Subcutaneous adipose tissue (tissue), 4 donors: Measurements from ENCODE around the gene RERG. TPM values are rescaled to one million over a fixed set of nuclear protein-coding genes. Genes with fewer than 3 reads are reported as not detected.

Source experiments
- total RNA-seq, 4 donors: library from RNA; depleted of rRNA; stranded (reverse); fragments of >200 nt; gene quantifications; one replicate each; pipeline ENCODE4 v1.1.0, GENCODE V29; 2016
- TF ChIP-seq, protein P1 (sequence below): fragments of 450-650 bp; IDR thresholded peaks from one replicate; pipeline ENCODE4 v1.5.1; 2016; ENCODE audit warnings: low read depth, mild to moderate bottlenecking, control low read depth, antibody characterized with exemption, moderate library complexity

RERG gene
- total RNA-seq, 4 donors from 2014 or later = 15.3 to 42.4 (median 23.5) TPM

DNA sequence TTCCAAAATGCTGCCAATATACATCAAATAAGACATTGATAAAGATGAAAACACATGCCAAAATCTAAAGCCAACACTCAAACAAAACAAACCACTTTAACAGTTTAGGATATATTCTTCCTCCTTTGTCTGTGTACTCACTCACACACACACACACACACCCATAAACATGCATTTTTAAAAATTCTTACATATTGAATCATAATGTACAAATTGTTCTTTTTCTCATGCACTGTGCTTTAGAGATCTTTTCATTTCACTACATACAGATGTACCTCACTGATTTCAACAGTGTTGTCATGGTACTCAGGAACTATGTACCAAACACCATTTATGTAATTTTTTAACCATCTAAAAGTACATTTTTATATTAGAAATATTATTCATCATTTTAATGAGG is 9.5 kb upstream of the RERG start:
- TF ChIP-seq, protein P1, sequence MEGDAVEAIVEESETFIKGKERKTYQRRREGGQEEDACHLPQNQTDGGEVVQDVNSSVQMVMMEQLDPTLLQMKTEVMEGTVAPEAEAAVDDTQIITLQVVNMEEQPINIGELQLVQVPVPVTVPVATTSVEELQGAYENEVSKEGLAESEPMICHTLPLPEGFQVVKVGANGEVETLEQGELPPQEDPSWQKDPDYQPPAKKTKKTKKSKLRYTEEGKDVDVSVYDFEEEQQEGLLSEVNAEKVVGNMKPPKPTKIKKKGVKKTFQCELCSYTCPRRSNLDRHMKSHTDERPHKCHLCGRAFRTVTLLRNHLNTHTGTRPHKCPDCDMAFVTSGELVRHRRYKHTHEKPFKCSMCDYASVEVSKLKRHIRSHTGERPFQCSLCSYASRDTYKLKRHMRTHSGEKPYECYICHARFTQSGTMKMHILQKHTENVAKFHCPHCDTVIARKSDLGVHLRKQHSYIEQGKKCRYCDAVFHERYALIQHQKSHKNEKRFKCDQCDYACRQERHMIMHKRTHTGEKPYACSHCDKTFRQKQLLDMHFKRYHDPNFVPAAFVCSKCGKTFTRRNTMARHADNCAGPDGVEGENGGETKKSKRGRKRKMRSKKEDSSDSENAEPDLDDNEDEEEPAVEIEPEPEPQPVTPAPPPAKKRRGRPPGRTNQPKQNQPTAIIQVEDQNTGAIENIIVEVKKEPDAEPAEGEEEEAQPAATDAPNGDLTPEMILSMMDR = no peak

DNA sequence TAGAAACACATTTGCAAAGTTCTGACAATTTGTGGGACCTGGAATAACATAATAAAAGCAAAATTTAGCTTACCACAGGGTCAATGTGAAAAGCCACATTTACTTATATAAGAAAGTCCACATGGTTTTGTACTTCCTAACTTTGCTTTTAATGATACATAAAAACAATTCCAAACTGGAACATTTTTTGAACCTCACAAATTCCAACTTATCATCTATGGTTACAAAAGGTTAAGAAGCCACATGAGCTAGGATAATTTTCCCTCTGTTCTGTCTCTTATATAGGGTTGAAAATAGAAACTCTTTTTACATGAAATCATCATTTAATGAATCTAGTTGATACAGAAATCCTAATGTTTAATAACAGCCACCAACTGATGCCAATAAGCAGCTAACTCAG is 8.9 kb upstream of the RERG start:
- TF ChIP-seq, protein P1 = no peak

DNA sequence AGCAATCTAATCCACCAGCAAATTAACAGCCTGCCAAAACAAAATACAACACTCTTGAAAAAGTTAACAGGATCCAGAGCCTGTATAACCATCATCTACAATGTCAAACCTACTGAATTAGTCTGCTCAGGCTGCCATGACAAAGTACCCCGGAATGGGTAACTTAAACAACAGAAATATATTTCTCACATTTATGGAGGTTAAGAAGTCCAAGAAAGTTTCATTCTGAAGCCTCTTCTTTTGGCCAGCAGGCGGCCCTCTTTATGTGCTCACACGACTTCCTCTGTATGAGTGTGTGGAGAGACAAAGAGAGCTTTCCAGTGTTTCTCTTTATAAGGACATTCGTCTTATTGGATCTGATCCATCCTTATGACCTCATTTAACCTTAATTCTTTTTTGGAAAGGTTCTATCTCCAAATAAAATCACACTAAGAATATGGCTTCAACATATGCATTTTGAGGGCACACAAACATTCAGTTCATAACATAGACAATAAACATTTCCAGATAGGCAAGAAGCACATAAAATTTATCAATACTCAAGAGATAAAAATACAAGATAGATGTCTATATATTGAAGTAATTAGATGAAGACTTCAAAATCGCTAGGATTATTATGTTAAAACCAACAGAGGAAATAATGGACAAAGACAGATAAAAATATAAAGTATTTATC is 5.9 kb upstream of the RERG start:
- TF ChIP-seq, protein P1 = no peak

DNA sequence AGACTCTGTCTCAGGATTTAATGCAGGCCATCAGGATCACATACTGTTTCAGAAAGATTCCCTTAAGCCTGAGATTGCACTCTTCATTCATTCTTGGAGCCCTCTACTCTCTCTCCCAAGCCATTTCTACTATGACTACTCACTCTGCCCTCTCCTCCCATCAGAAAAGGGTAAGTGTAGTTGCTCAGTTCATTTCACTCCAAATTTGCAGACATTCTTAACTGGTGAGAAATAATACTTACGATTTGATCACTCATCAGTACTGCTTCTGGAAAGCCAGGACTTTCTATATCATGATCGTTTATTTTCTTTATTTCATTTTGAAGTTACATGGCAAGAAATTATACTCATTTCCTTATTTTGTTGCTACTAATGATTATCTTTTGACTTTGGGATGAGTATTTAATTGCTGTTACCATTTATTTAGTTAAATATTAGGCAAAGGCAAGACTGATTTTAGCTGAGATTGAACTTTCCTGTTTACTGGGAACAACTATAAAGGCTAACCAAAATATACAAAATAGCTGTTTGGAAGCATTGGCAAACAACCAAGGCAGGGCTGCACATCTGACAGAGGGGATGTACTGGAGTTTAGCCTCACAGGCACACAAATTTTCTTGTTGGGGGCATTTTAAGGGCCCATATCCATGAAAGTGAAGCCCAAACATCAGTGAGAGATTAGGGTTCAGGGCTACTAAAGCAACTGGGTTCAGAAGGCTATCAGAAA is 4.1 kb upstream of the RERG start:
- TF ChIP-seq, protein P1 = no peak

DNA sequence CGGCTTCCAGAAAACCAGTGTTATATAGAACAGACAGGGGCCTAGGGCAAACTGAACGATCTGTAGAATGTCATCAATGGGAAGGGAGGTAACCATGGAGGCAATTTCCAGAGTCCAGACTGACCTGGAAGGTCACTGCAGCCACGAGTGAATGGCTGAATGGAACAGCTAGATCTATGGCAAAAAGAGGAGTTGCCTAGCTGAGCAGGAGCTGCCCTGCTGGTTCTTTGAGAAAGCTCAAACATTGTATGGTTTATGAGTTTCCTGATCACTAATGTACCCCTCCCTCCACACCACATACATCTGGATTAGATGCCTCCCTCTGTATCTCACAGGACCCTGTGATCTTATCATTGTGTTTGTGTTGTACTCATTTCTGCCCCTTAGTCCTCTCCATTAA is 1.0 kb upstream of the RERG start:
- TF ChIP-seq, protein P1 = no peak

DNA sequence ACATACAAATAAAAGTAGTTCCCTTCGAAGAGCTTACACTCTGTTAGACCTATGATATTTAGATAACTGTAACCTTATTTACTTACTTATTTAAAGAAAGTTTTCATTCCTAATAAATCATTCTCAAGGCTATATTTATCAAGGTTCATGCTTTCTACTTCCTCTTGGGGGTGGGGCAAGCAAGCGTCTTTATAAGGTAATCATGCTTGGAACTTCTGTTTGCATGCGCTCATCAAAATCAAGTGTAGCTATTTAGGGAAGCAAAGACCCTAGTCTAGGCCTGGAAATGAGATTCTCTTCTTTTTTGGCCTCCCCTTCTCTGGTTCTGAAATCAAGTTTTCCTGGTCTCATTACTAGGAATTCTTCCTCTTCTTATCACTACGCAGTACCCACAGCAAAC is 766 bp downstream of the RERG start:
- TF ChIP-seq, protein P1 = no peak

DNA sequence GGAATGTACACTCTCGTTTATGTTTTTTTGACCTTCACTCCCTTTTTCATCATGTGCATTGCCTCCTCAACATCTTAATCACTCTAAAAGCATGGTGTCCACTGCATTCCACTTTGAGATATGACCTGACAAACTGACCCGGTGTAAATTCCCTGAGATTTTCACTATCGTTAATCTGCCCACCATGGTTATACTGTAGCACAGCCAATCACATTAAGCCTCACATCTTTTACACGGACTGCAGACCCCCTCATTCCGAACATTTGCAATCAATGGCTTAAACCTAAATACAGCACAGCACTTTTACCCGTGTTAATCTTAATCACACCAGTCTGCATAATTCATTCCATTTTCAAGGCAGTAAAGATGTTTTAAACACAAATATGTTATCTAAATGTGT is 2.4 kb downstream of the RERG start:
- TF ChIP-seq, protein P1 = no peak
